RWPE2 (cell line): ENCODE results near the gene COL15A1.

Experiments used
- ATAC-seq: fragments of 200-7000 bp; cut with Tn5 transposase; 3 replicates; pipeline ENCODE4 v1.9.1; 2021; ENCODE audit warnings: low read depth
- DNase-seq: peaks from one replicate; pipeline ENCODE4 v3.0.0-alpha.2; 2020; ENCODE audit warnings: low spot score
- H3K27ac ChIP-seq: fragments of 450-650 bp; 2 replicates; pipeline ENCODE4 v1.5.1; 2017; ENCODE audit warnings: mild to moderate bottlenecking; ENCODE audit not compliant: poor library complexity, severe bottlenecking
- H3K27me3 ChIP-seq: fragments of 250-450 bp; sonication (Bioruptor Pico); 2 replicates; pipeline ENCODE4 v1.5.1; 2021; ENCODE audit warnings: mild to moderate bottlenecking, moderate library complexity; ENCODE audit not compliant: insufficient read depth, poor library complexity, severe bottlenecking
- H3K36me3 ChIP-seq: fragments of 250-450 bp; sonication (Bioruptor Pico); 2 replicates; pipeline ENCODE4 v1.5.1; 2020; ENCODE audit warnings: low read depth, mild to moderate bottlenecking, moderate library complexity
- H3K4me1 ChIP-seq: fragments of 250-450 bp; sonication (Bioruptor Pico); 2 replicates; pipeline ENCODE4 v1.5.1; 2021; ENCODE audit warnings: mild to moderate bottlenecking, moderate library complexity; ENCODE audit not compliant: insufficient read depth, poor library complexity, severe bottlenecking
- H3K4me3 ChIP-seq: fragments of 250-450 bp; sonication (Bioruptor Pico); 2 replicates; pipeline ENCODE4 v1.5.1; 2021; ENCODE audit warnings: mild to moderate bottlenecking, moderate library complexity; ENCODE audit not compliant: severe bottlenecking
- H3K9me3 ChIP-seq: fragments of 250-450 bp; sonication (Bioruptor Pico); 2 replicates; pipeline ENCODE4 v1.5.1; 2021; ENCODE audit warnings: mild to moderate bottlenecking, moderate library complexity; ENCODE audit not compliant: severe bottlenecking
- CTCF ChIP-seq: fragments of 450-650 bp; IDR thresholded peaks from one replicate; pipeline ENCODE4 v1.5.1; 2017; ENCODE audit warnings: mild to moderate bottlenecking, moderate library complexity; ENCODE audit not compliant: poor library complexity, severe bottlenecking

Gene COL15A1

GRCh38 chr9:99101812-99102211, 158.1 kb downstream of the COL15A1 start:
- peak overlapping the region; percentile 87 for H3K27ac ChIP-seq
- no peak for DNase-seq

DNA sequence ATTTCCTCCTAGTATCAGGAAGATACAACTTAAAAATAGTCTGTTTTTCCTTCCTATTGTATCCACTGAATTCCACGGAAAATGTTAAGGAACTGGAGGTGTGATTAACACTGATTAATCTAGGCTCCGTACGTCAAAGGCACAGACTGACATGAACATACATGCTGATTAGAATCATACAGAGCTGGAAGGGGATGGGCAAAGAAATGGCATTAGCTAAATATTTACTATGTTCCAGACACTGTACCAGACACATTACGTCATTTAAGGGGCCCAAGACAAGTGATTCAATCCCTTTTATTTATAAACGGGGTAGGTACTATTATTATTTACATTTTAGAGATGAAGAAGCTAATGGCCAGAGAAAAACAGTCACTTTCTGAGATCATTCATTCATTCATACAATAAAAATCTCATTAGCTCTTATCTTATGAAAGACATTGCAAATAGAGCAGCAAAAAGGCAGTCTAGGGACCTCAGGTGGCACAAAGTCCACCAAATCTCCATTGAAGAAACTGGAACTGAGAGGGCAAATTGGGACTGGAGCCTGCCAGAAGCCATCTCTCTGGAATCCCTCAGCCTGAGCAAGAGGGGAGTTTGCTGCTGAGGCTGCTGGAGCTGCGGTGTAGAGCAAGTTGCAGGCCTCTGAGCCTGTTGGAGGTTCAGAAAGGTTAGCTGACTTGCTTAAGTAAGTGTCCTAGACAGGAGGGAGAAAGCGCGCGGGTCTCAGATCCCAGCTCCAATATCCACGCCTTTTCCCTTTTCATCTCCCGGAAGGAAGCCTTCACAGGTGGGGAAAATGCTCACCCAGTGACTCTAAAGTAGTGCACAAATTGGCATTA, 159.6 kb downstream of the COL15A1 start:
- Histone ChIP-seq H3K27ac (peak overlapping the region; percentile 87), H3K4me1 (peaks cover 17% of the 10 kb centered on the region), H3K36me3 (no peaks in the 10 kb centered on the region), H3K9me3 (no peaks in the 10 kb centered on the region), H3K27me3 (no peaks in the 10 kb centered on the region), H3K4me3 (no peak overlapping the region)
- no peak for TF ChIP-seq CTCF
- DNase-seq (no peak), ATAC-seq (peak; percentile 16; the same call in 2 of the 3 replicates)

More at GRCh38 chr9:99101812-99102211, 158.1 kb downstream of the COL15A1 start:
- H3K9me3 ChIP-seq, result no peaks in the 10 kb centered on the region
- H3K4me3 ChIP-seq, result no peak overlapping the region
- H3K36me3 ChIP-seq, result no peaks in the 10 kb centered on the region
- TF ChIP-seq CTCF, result no peak
- no peaks in the 10 kb centered on the region for H3K27me3 ChIP-seq
- peaks cover 17% of the 10 kb centered on the region for H3K4me1 ChIP-seq
- no peak for ATAC-seq

DNA sequence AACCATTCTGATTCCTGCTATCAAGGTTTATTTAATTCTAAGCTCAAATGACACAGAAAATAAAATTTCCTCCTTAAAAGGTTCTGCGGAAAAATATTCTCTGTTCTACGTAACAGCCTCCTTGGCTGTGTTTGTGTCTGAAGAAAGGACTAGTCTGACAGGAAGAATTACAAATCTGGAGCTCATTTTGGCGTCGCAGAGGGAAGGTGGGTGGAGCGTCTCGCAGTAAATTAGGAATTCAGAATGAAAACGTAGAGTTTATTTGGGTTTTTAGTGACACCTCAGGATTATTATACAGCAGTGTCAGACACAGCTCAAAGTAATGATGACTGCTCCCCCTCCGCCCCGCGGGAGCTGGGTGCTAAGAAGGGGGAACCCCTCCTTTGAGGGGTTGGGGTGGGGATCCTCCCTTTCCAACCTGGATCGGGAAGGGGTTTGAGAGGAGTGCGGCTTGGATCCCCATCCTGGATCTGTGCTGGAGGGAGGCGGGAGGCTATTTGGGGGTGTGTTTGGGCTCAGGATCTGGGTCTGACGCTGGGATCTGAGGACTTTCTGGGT, 160.3 kb downstream of the COL15A1 start:
- no peaks in the 10 kb centered on the region for H3K36me3 ChIP-seq
- no peaks in the 10 kb centered on the region for H3K27me3 ChIP-seq
- TF ChIP-seq CTCF, result no peak
- DNase-seq (no peak), ATAC-seq (peak; percentile 2; the same call in 2 of the 3 replicates)
- peak overlapping the region; percentile 66 for H3K4me3 ChIP-seq
- H3K4me1 ChIP-seq, result peaks cover 17% of the 10 kb centered on the region
- H3K9me3 ChIP-seq, result no peaks in the 10 kb centered on the region
- peak overlapping the region; percentile 87 for H3K27ac ChIP-seq

DNA sequence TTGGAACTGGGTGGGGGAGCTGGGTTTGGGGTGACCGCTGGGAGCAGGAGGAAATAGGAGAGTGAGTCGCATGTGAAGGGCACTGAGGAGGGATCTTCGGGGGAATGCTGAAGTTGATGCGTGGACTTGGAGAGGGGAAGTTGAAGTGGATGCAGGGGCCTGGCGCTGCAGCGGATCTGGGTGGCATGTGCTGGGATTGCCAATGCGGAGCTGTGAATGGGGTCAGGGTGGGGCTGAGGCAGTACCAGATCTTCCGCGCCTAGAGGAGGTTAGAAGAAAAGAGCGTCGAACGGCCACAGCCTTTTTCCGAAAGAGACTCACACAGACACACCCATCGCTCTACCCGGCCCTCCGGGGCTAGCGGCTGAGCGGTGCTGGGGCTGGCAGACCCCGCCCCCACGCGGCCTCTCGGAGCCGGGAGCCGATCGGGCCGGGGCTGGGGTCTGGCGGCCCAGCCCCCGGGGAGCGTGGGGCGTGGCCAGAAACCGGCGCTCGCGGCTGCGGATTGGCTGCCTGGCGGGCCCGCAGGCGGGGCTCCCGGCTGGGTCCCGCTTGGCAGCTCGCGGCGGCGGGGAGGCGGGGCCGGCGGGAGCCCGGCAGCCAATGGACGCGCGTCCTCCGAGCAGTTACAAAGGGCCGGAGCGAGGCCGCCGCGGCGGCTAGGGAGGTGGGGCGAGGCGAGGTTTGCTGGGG, 160.9 kb downstream of the COL15A1 start, which contains the start of gene TGFBR1:
Gene TGFBR1, plus strand, starts transcription at position 655 of the 693 bp plus-strand sequence. CDS start 93 bp downstream, outside the sequence.
- Histone ChIP-seq H3K27ac (peak within 1 kb of the TSS; percentile 87), H3K9me3 (no peaks in the 10 kb centered on the region)
- peak; percentile 73 for ATAC-seq

More for the DNA sequence above, 160.9 kb downstream of the COL15A1 start, which contains the start of gene TGFBR1:
- Histone ChIP-seq H3K4me1 (peaks cover 17% of the 10 kb centered on the region), H3K36me3 (no peaks in the 10 kb centered on the region), H3K4me3 (peak within 1 kb of the TSS; percentile 66), H3K27me3 (no peaks in the 10 kb centered on the region)
- peak; percentile 86 for DNase-seq
- TF ChIP-seq CTCF, result no peak
